HepG2 (cell line): ENCODE results near the gene CCDC148. TPM values are rescaled to one million over a fixed set of nuclear protein-coding genes. Genes with fewer than 3 reads are reported as not detected.

ENCODE experiments used
- AKAP8 ChIP-seq: sonication (generic); formaldehyde crosslinking; IDR thresholded peaks from 2 replicates; pipeline ENCODE4 v1.5.1; 2020; ENCODE audit warnings: mild to moderate bottlenecking, missing genetic modification reagents
- ATF5 ChIP-seq: sonication (generic); formaldehyde crosslinking; IDR thresholded peaks from 2 replicates; pipeline ENCODE4 v1.4.0; 2020; ENCODE audit warnings: mild to moderate bottlenecking, low read depth, missing genetic modification reagents
- BATF2 ChIP-seq: sonication (generic); formaldehyde crosslinking; IDR thresholded peaks from 2 replicates; pipeline ENCODE4 v1.8.0; 2022; ENCODE audit warnings: mild to moderate bottlenecking, missing genetic modification reagents, moderate library complexity
- CAMTA2 ChIP-seq: sonication (generic); formaldehyde crosslinking; IDR thresholded peaks from 2 replicates; pipeline ENCODE4 v1.4.0; 2020; ENCODE audit warnings: mild to moderate bottlenecking, missing genetic modification reagents, borderline replicate concordance
- CHCHD3 ChIP-seq: sonication (generic); formaldehyde crosslinking; IDR thresholded peaks from 2 replicates; pipeline ENCODE4 v1.8.0; 2022; ENCODE audit warnings: mild to moderate bottlenecking, missing genetic modification reagents, moderate library complexity
- EEA1 ChIP-seq: sonication (generic); formaldehyde crosslinking; IDR thresholded peaks from 2 replicates; pipeline ENCODE4 v1.5.1; 2020; ENCODE audit warnings: mild to moderate bottlenecking, missing genetic modification reagents, borderline replicate concordance
- GATAD2A ChIP-seq: IDR thresholded peaks from 2 replicates; pipeline ENCODE4 v1.6.1; 2016
- IRF2 ChIP-seq: IDR thresholded peaks from 2 replicates; pipeline ENCODE4 v1.6.1; 2018; ENCODE audit warnings: missing genetic modification reagents, missing compliant biosample characterization
- NCOA1 ChIP-seq: sonication (generic); formaldehyde crosslinking; IDR thresholded peaks from 2 replicates; pipeline ENCODE4 v1.9.0; 2021; ENCODE audit warnings: missing genetic modification reagents
- PAX8 ChIP-seq: sonication (generic); formaldehyde crosslinking; IDR thresholded peaks from 2 replicates; pipeline ENCODE4 v1.8.0; 2022; ENCODE audit warnings: mild to moderate bottlenecking, missing genetic modification reagents, borderline replicate concordance
- PHF8 ChIP-seq: sonication (generic); formaldehyde crosslinking; IDR thresholded peaks from 2 replicates; pipeline ENCODE4 v1.5.0; 2020; ENCODE audit warnings: missing genetic modification reagents
- PLRG1 ChIP-seq: fragments of 450-650 bp; conservative IDR thresholded peaks from 2 replicates; pipeline ENCODE4 v1.6.1; 2016
- RARA ChIP-seq: IDR thresholded peaks from 2 replicates; pipeline ENCODE4 v1.6.1; 2016; ENCODE audit warnings: missing genetic modification reagents, missing compliant biosample characterization
- SP4 ChIP-seq: sonication (generic); formaldehyde crosslinking; IDR thresholded peaks from 2 replicates; pipeline ENCODE4 v1.8.1; 2023; ENCODE audit warnings: mild to moderate bottlenecking, missing genetic modification reagents
- STAT6 ChIP-seq: sonication (generic); formaldehyde crosslinking; IDR thresholded peaks from 2 replicates; pipeline ENCODE4 v1.4.0; 2020; ENCODE audit warnings: missing genetic modification reagents, mild to moderate bottlenecking, borderline replicate concordance
- TEAD2 ChIP-seq: sonication (generic); formaldehyde crosslinking; IDR thresholded peaks from 2 replicates; pipeline ENCODE4 v1.9.0; 2021; ENCODE audit warnings: missing genetic modification reagents
- ZBTB7A ChIP-seq: sonication (generic); formaldehyde crosslinking; IDR thresholded peaks from 2 replicates; pipeline ENCODE4 v1.8.0; 2022; ENCODE audit warnings: mild to moderate bottlenecking, missing genetic modification reagents
- ZMAT5 ChIP-seq: sonication (generic); formaldehyde crosslinking; IDR thresholded peaks from 2 replicates; pipeline ENCODE4 v1.5.0; 2020; ENCODE audit warnings: mild to moderate bottlenecking, low read depth, missing genetic modification reagents, borderline replicate concordance
- ZNF18 ChIP-seq: sonication (generic); formaldehyde crosslinking; IDR thresholded peaks from 2 replicates; pipeline ENCODE4 v1.8.0; 2022; ENCODE audit warnings: mild to moderate bottlenecking, missing genetic modification reagents; ENCODE audit not compliant: insufficient replicate concordance
- ZNF224 ChIP-seq: sonication (generic); formaldehyde crosslinking; IDR thresholded peaks from 2 replicates; pipeline ENCODE4 v1.5.0; 2020; ENCODE audit warnings: mild to moderate bottlenecking, missing genetic modification reagents
- ZNF367 ChIP-seq: sonication (generic); formaldehyde crosslinking; IDR thresholded peaks from 2 replicates; pipeline ENCODE4 v1.4.0; 2020; ENCODE audit warnings: missing genetic modification reagents, borderline replicate concordance
- ZNF446 ChIP-seq: sonication (generic); formaldehyde crosslinking; IDR thresholded peaks from 2 replicates; pipeline ENCODE4 v1.5.0; 2020; ENCODE audit warnings: mild to moderate bottlenecking, missing genetic modification reagents
- ZNF501 ChIP-seq: sonication (generic); formaldehyde crosslinking; IDR thresholded peaks from 2 replicates; pipeline ENCODE4 v1.5.1; 2020; ENCODE audit warnings: mild to moderate bottlenecking, moderate library complexity, missing genetic modification reagents
- ZNF652 ChIP-seq: IDR thresholded peaks from 2 replicates; pipeline ENCODE4 v1.6.1; 2016; ENCODE audit warnings: low read depth, borderline replicate concordance
- ZSCAN21 ChIP-seq: sonication (generic); formaldehyde crosslinking; IDR thresholded peaks from 2 replicates; pipeline ENCODE4 v1.8.0; 2022; ENCODE audit warnings: mild to moderate bottlenecking, missing genetic modification reagents, moderate library complexity, borderline replicate concordance
- ZZZ3 ChIP-seq: sonication (generic); formaldehyde crosslinking; IDR thresholded peaks from 2 replicates; pipeline ENCODE4 v1.4.0; 2020; ENCODE audit warnings: missing genetic modification reagents, mild to moderate bottlenecking, borderline replicate concordance
- polyA plus RNA-seq, 8 experiments: library from polyadenylated mRNA; depleted of rRNA in 3 of 8; stranded (reverse) in 7 of 8; unstranded in 1 of 8; fragments of >200 nt; fragmentation: Illumina TruSeq in 4 of 8; extraction: Trizol in 4 of 8; gene quantifications; 2 replicates each; pipeline versions ENCODE4 v1.2.1 to v1.2.3, GENCODE V29; 2011 to 2016; ENCODE audit warnings: low read depth in 4 of 8, missing spikeins in 1 of 8, mixed read lengths in 1 of 8; ENCODE audit not compliant: insufficient read depth in 1 of 8
- total RNA-seq, 5 experiments: library from RNA; depleted of rRNA; stranded (reverse); fragments of >200 nt; fragmentation: Illumina TruSeq; extraction: Trizol; gene quantifications; 2 replicates each; pipeline ENCODE4 v1.2.3, GENCODE V29; 2016; ENCODE audit warnings: low read depth in 1 of 5

The CCDC148 gene
- total and polyA plus RNA-seq, 2 of the 13 experiments (the other 11 are each of a cell fraction or from before 2014, with no cell fraction given): 0.30 to 0.49 TPM

DNA sequence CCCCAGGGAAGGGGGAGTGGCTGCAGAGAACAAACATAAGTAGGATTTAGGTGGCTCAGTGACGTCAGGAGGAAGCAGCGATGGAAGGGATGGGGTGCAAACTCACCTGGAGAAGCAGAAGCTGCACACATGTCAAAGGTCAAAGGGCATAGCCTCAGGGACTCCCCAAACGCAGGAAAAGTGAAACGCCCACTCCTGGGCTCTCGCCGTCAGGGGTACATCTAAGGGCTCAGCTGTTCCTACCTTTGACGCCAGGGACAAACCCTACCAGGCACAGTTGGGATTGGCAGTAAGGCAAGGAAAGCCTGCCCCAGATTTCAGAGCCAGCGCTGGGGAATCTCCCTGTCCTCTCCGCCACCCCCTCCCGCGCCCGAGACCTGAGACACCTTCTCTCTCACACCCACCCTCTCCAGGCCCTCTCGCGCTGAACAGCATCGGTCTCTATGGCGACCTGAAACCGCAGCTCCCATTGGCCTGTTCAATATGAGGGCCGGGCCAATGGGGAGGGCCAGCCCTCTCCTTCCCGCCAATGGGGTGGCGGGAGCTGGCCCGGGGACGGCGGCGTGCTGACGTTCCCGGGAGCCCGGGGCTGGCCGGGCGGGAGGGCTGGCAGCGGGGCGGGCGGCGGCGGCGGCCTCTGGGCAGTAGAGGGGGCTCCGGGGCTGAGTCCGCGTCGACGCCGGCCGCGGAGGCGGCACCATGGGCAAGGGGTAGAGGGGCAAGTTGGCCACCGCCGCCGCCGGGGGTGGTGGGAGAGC, at the start of gene CCDC148, which contains the start of gene PKP4 (continued):
- TF ChIP-seq ZBTB7A (CRISPR knock-in tag) (no peak), ZNF224 (CRISPR knock-in tag) (no peak), NCOA1 (CRISPR knock-in tag) (no peak), AKAP8 (peak; percentile 91), PHF8 (CRISPR knock-in tag) (no peak), ZZZ3 (no peak), ZNF18 (CRISPR knock-in tag) (no peak), STAT6 (CRISPR knock-in tag) (no peak), ZSCAN21 (CRISPR knock-in tag) (no peak; the same call in 1 of the 2 replicates), PAX8 (CRISPR knock-in tag) (no peak), CHCHD3 (CRISPR knock-in tag) (no peak), IRF2 (CRISPR knock-in tag) (no peak), ZNF501 (CRISPR knock-in tag) (no peak), SP4 (CRISPR knock-in tag) (peak; percentile 57), GATAD2A (CRISPR knock-in tag) (no peak), ZNF367 (CRISPR knock-in tag) (no peak), ZNF652 (no peak), CAMTA2 (CRISPR knock-in tag) (no peak), PLRG1 (no peak), EEA1 (CRISPR knock-in tag) (0 out of 2 replicates have a peak, but pooled peaks have one; percentile 5), BATF2 (CRISPR knock-in tag) (no peak), RARA (CRISPR knock-in tag) (no peak), ZNF446 (CRISPR knock-in tag) (no peak), TEAD2 (CRISPR knock-in tag) (no peak), ZMAT5 (CRISPR knock-in tag) (no peak), ATF5 (CRISPR knock-in tag) (no peak)
